HepG2 (cell line): ENCODE data around the gene FGF14. TPM values are rescaled to one million over a fixed set of nuclear protein-coding genes. Genes with fewer than 3 reads are reported as not detected.

Experiments used
- ATAC-seq: fragments of 200-7000 bp; cut with Tn5 transposase; 3 replicates; pipeline ENCODE4 v1.9.1; 2020; ENCODE audit warnings: mild to moderate bottlenecking, moderate library complexity
- BruUV-seq: library from RNA; stranded (reverse); fragments of 400-500 nt; replicated peaks from 2 replicates; lab custom pipeline; 2021; lab: Mats Ljungman, UMichigan
- CTCF ChIA-PET: fragments of 300-600 bp; formaldehyde crosslinking; extraction: SDS; loops from one replicate; lab custom pipeline; 2021; ENCODE audit warnings: low total read pairs, inconsistent platforms, low intra/inter-chr PET ratio; lab: Yijun Ruan, JAX
- POLR2A ChIA-PET: fragments of 350-600 bp; sonication (Branson Sonifier 250); formaldehyde crosslinking; loops from one replicate; lab custom pipeline; 2020; ENCODE audit warnings: antibody characterized with exemption, inconsistent platforms; lab: Yijun Ruan, JAX
- DNase-seq: peaks from one replicate; pipeline ENCODE4 v3.0.0-alpha.2; 2015; ENCODE audit warnings: low spot score
- FAIRE-seq: peaks from 3 replicates; lab custom pipeline; 2011; peaks lifted over from hg19 to GRCh38; lab: Jason Lieb, UNC
- H2AFZ ChIP-seq: one replicate; pipeline ENCODE4 v1.6.1; 2011; ENCODE audit warnings: low read length, inconsistent platforms
- H3K27ac ChIP-seq: fragments of 300-600 bp; 3 replicates; pipeline ENCODE4 v1.8.0; 2011; ENCODE audit warnings: mixed run types, mild to moderate bottlenecking, mixed read lengths, low read length, inconsistent platforms; ENCODE audit not compliant: insufficient read depth; ENCODE audit errors: extremely low read length
- H3K27me3 ChIP-seq, 2 experiments: fragments of 200-600 bp in 1 of 2; 2 replicates in 1 of 2; 3 replicates in 1 of 2; pipeline versions ENCODE4 v1.6.0 to v1.8.0; 2011; ENCODE audit warnings: low read length in 2 of 2, mild to moderate bottlenecking in 2 of 2, moderate library complexity in 2 of 2, inconsistent platforms in 1 of 2; ENCODE audit not compliant: insufficient read depth in 2 of 2, control insufficient read depth in 1 of 2
- H3K36me3 ChIP-seq, 2 experiments: fragments of 200-600 bp in 1 of 2; replicated peaks in 1 of 2; 2 replicates in 1 of 2; 3 replicates in 1 of 2; pipeline versions ENCODE4 v1.5.1 to v1.8.0; 2011; ENCODE audit warnings: low read length in 2 of 2, inconsistent platforms in 1 of 2; ENCODE audit not compliant: insufficient read depth in 2 of 2, control insufficient read depth in 1 of 2
- H3K4me1 ChIP-seq: 2 replicates; pipeline ENCODE4 v1.5.1; 2012; ENCODE audit warnings: low read length, inconsistent platforms; ENCODE audit not compliant: insufficient read depth
- H3K4me2 ChIP-seq: 2 replicates; pipeline ENCODE4 v1.6.0; 2011; ENCODE audit warnings: low read depth, low read length, inconsistent platforms
- H3K4me3 ChIP-seq, 3 experiments: fragments of 200-600 bp in 1 of 3; sonication (generic), shearing (Covaris generic) in 1 of 3; replicated peaks in 1 of 3; 2 replicates each; pipeline ENCODE4 v1.5.1; 2011 to 2016; ENCODE audit warnings: low read length in 3 of 3, inconsistent platforms in 2 of 3, low read depth in 2 of 3, mild to moderate bottlenecking in 2 of 3, control low read depth in 1 of 3, mixed read lengths in 1 of 3; ENCODE audit not compliant: insufficient read depth in 1 of 3
- H3K79me2 ChIP-seq: one replicate; pipeline ENCODE4 v1.6.1; 2011; ENCODE audit warnings: low read length, inconsistent platforms; ENCODE audit not compliant: insufficient read depth
- H3K9ac ChIP-seq: 2 replicates; pipeline ENCODE4 v1.6.0; 2011; ENCODE audit warnings: mild to moderate bottlenecking, low read depth, low read length, inconsistent platforms; ENCODE audit not compliant: insufficient read depth
- H3K9me3 ChIP-seq: 2 replicates; pipeline ENCODE4 v1.5.1; 2012; ENCODE audit warnings: mild to moderate bottlenecking, low read length
- H4K20me1 ChIP-seq: 2 replicates; pipeline ENCODE4 v1.6.0; 2011; ENCODE audit warnings: inconsistent platforms, mild to moderate bottlenecking, low read length, moderate library complexity; ENCODE audit not compliant: insufficient read depth
- ELF3 ChIP-seq: IDR thresholded peaks from 2 replicates; pipeline ENCODE4 v1.6.1; 2016; ENCODE audit warnings: missing genetic modification reagents, missing compliant biosample characterization
- EZH2 ChIP-seq: conservative IDR thresholded peaks from 2 replicates; pipeline ENCODE4 v1.6.1; 2012; ENCODE audit warnings: mild to moderate bottlenecking, low read depth, low read length, moderate library complexity
- HNRNPK ChIP-seq: fragments of 200-400 bp; formaldehyde crosslinking; IDR thresholded peaks from 2 replicates; pipeline ENCODE4 v1.6.1; 2018; ENCODE audit warnings: low read length, low read depth, moderate library complexity, mild to moderate bottlenecking; ENCODE audit not compliant: poor library complexity, severe bottlenecking
- NFE2L2 ChIP-seq: fragments of 150-350 bp; IDR thresholded peaks from 2 replicates; pipeline ENCODE4 v1.6.1; 2014; ENCODE audit warnings: low read length
- NFIB ChIP-seq: sonication (generic); formaldehyde crosslinking; IDR thresholded peaks from 2 replicates; pipeline ENCODE4 v1.9.0; 2021; ENCODE audit warnings: missing genetic modification reagents, mild to moderate bottlenecking, borderline replicate concordance
- NFIC ChIP-seq: IDR thresholded peaks from 2 replicates; pipeline ENCODE4 v1.6.1; 2012; ENCODE audit warnings: mild to moderate bottlenecking, low read length, inconsistent platforms
- RNF219 ChIP-seq: sonication (generic); formaldehyde crosslinking; IDR thresholded peaks from 2 replicates; pipeline ENCODE4 v1.5.0; 2020; ENCODE audit warnings: mild to moderate bottlenecking, missing genetic modification reagents
- RXRA ChIP-seq: sonication (generic); formaldehyde crosslinking; IDR thresholded peaks from 2 replicates; pipeline ENCODE4 v1.5.1; 2020; ENCODE audit warnings: missing genetic modification reagents
- TARDBP ChIP-seq: sonication (generic); formaldehyde crosslinking; IDR thresholded peaks from 2 replicates; pipeline ENCODE4 v1.8.0; 2022; ENCODE audit warnings: mild to moderate bottlenecking, missing genetic modification reagents
- TBP ChIP-seq: sonication (generic); formaldehyde crosslinking; IDR thresholded peaks from 2 replicates; pipeline ENCODE4 v1.5.0; 2020; ENCODE audit warnings: missing genetic modification reagents
- ZNF44 ChIP-seq: sonication (generic); formaldehyde crosslinking; IDR thresholded peaks from 2 replicates; pipeline ENCODE4 v1.5.1; 2020; ENCODE audit warnings: mild to moderate bottlenecking, missing genetic modification reagents
- ZNF589 ChIP-seq: sonication (generic); formaldehyde crosslinking; conservative IDR thresholded peaks from 2 replicates; pipeline ENCODE4 v1.8.0; 2022; ENCODE audit warnings: mild to moderate bottlenecking, moderate library complexity, missing genetic modification reagents
- ZNF605 ChIP-seq: sonication (generic); formaldehyde crosslinking; IDR thresholded peaks from 2 replicates; pipeline ENCODE4 v1.8.0; 2022; ENCODE audit warnings: mild to moderate bottlenecking, missing genetic modification reagents
- WGBS: methylation state at CpG from one replicate; pipeline ENCODE4 v1.1.6; 2017; ENCODE audit warnings: low lambda C conversion rate; 5-methylcytosine and 5-hydroxymethylcytosine counted together
- in situ Hi-C: cut with HindIII; loops from 2 replicates; pipeline ENCODE4 v1.10.0; 2017; ENCODE audit warnings: low pct_unique_long_range_greater_than_20kb; ENCODE audit not compliant: extremely low pct_ligation_motif_present
- intact Hi-C: fragments of 100-400 bp; cut with micrococcal nuclease; formaldehyde crosslinking; loops from one replicate; pipeline ENCODE4 v1.10.0; 2022; ENCODE audit not compliant: unreplicated experiment
- polyA plus RNA-seq, 8 experiments: library from polyadenylated mRNA; depleted of rRNA in 3 of 8; stranded (reverse) in 7 of 8; unstranded in 1 of 8; fragments of >200 nt; fragmentation: Illumina TruSeq in 4 of 8; extraction: Trizol in 4 of 8; gene quantifications; 2 replicates each; pipeline versions ENCODE4 v1.2.1 to v1.2.3, GENCODE V29; 2011 to 2016; ENCODE audit warnings: low read depth in 4 of 8, missing spikeins in 1 of 8, mixed read lengths in 1 of 8; ENCODE audit not compliant: insufficient read depth in 1 of 8
- total RNA-seq, 5 experiments: library from RNA; depleted of rRNA; stranded (reverse); fragments of >200 nt; fragmentation: Illumina TruSeq; extraction: Trizol; gene quantifications; 2 replicates each; pipeline ENCODE4 v1.2.3, GENCODE V29; 2016; ENCODE audit warnings: low read depth in 1 of 5

Gene FGF14
- total and polyA plus RNA-seq, 2 of the 13 experiments (the other 11 are each of a cell fraction or from before 2014, with no cell fraction given) = not detected

- TF ChIP-seq TBP (no peak), RNF219 (CRISPR knock-in tag) (no peak), RXRA (CRISPR knock-in tag) (no peak), NFIC (no peak), HNRNPK (no peak), NFE2L2 (no peak), ZNF605 (CRISPR knock-in tag) (no peak), TARDBP (CRISPR knock-in tag) (no peak), ZNF589 (CRISPR knock-in tag) (no peak)
These were observed 471.5 kb downstream of the FGF14 start (continued) for GRCh38 chr13:101930331-101930730.

GRCh38 chr13:101925731-101926130 is 476.1 kb downstream of the FGF14 start:
- no peaks in the 10 kb centered on the region for H3K36me3 ChIP-seq

More at GRCh38 chr13:101925731-101926130, 476.1 kb downstream of the FGF14 start:
- no peaks in the 10 kb centered on the region for H3K9me3 ChIP-seq
- no peak overlapping the region for H3K4me2 ChIP-seq
- 0% methylated on average over 2 of the region's 2 CpGs for WGBS
- no peak overlapping the region for H3K27ac ChIP-seq
- CTCF ChIA-PET = no interaction called here
- peaks cover 0 to 3% of the 10 kb centered on the region in 2 experiments; a peak in 1 of 5 replicates for H3K27me3 ChIP-seq
- DNase-seq (no peak), ATAC-seq (no peak), FAIRE-seq (no peak)
- H3K4me1 ChIP-seq = no peaks in the 10 kb centered on the region
- H4K20me1 ChIP-seq = no peaks in the 10 kb centered on the region
- POLR2A ChIA-PET = no interaction called here
- in situ Hi-C loops = no loop called here
- H2AFZ ChIP-seq = no peak overlapping the region
- intact Hi-C loops = no loop called here
- no TSS peak for BruUV-seq
- H3K9ac ChIP-seq = no peak overlapping the region
- TF ChIP-seq ZNF44 (CRISPR knock-in tag) (no peak), ELF3 (CRISPR knock-in tag) (no peak), EZH2 (no peak), NFIB (CRISPR knock-in tag) (no peak)
- H3K4me3 ChIP-seq = no peak overlapping the region
- no peaks in the 10 kb centered on the region for H3K79me2 ChIP-seq
